GM12878 (cell line): Measurements from ENCODE around the gene ESYT3. TPM values are rescaled to one million over a fixed set of nuclear protein-coding genes. Genes with fewer than 3 reads are reported as not detected.

ENCODE experiments used
- ATAC-seq: fragments of 200-7000 bp; cut with Tn5 transposase; 3 replicates; pipeline ENCODE4 v1.9.1; 2020; ENCODE audit warnings: mild to moderate bottlenecking, moderate library complexity
- BruUV-seq: library from RNA; stranded (reverse); fragments of 400-500 nt; replicated peaks from 2 replicates; lab custom pipeline; 2021; lab: Mats Ljungman, UMichigan
- CTCF ChIA-PET: fragments of 300-600 bp; sonication (Branson Sonifier 250); formaldehyde crosslinking; extraction: SDS; loops from one replicate; lab custom pipeline; 2021; ENCODE audit warnings: inconsistent platforms; lab: Yijun Ruan, JAX
- POLR2A ChIA-PET: fragments of 350-600 bp; formaldehyde crosslinking; extraction: SDS; loops from one replicate; lab custom pipeline; 2021; ENCODE audit warnings: inconsistent platforms; lab: Charles Lee
- RAD21 ChIA-PET: fragments of 300-600 bp; sonication (Branson Sonifier 250); formaldehyde crosslinking; loops from one replicate; lab custom pipeline; 2023; ENCODE audit warnings: antibody characterized with exemption; ENCODE audit not compliant: unreplicated experiment; lab: Charles Lee
- SMC1A ChIA-PET: fragments of 300-600 bp; sonication (Branson Sonifier 250); formaldehyde crosslinking; loops from one replicate; lab custom pipeline; 2023; ENCODE audit not compliant: unreplicated experiment, uncharacterized antibody; lab: Charles Lee
- DNase-seq: peaks from one replicate; pipeline ENCODE4 v3.0.0-alpha.2; 2011; ENCODE audit warnings: low read depth, low spot score
- FAIRE-seq: peaks from 3 replicates; lab custom pipeline; 2011; peaks lifted over from hg19 to GRCh38; lab: Jason Lieb, UNC
- H2AFZ ChIP-seq: 2 replicates; pipeline ENCODE4 v1.6.0; 2011; ENCODE audit warnings: low read depth, low read length, control low read depth; ENCODE audit not compliant: control insufficient read depth
- H3K27ac ChIP-seq: 2 replicates; pipeline ENCODE4 v1.5.1; 2011; ENCODE audit warnings: control low read depth; ENCODE audit not compliant: control insufficient read depth, insufficient read depth
- H3K27me3 ChIP-seq, 2 experiments: replicated peaks in 1 of 2; 2 replicates each; pipeline versions ENCODE4 v1.6.0 to v1.6.1; 2011; ENCODE audit warnings: low read length in 1 of 2; ENCODE audit not compliant: control insufficient read depth in 2 of 2, insufficient read depth in 2 of 2
- H3K36me3 ChIP-seq, 2 experiments: 2 replicates each; pipeline ENCODE4 v1.5.1; 2011; ENCODE audit warnings: low read length in 1 of 2; ENCODE audit not compliant: control insufficient read depth in 2 of 2, insufficient read depth in 2 of 2
- H3K4me1 ChIP-seq: 2 replicates; pipeline ENCODE4 v1.6.1; 2011; ENCODE audit warnings: mild to moderate bottlenecking, low read length, moderate library complexity, mixed read lengths; ENCODE audit not compliant: control insufficient read depth, insufficient read depth
- H3K4me2 ChIP-seq: 2 replicates; pipeline ENCODE4 v1.6.0; 2011; ENCODE audit warnings: control low read depth; ENCODE audit not compliant: control insufficient read depth, insufficient read depth
- H3K4me3 ChIP-seq: fragments of 200-600 bp; sonication (generic); 2 replicates; pipeline ENCODE4 v1.5.1; 2016
- H3K79me2 ChIP-seq: 2 replicates; pipeline ENCODE4 v1.6.0; 2011; ENCODE audit warnings: low read length; ENCODE audit not compliant: control insufficient read depth, insufficient read depth
- H3K9ac ChIP-seq: 2 replicates; pipeline ENCODE4 v1.8.0; 2011; ENCODE audit warnings: low read length, control low read depth, mixed read lengths; ENCODE audit not compliant: control insufficient read depth, insufficient read depth
- H3K9me3 ChIP-seq: replicated peaks from 3 replicates; pipeline ENCODE4 v1.5.1; 2011; ENCODE audit warnings: mild to moderate bottlenecking, low read length; ENCODE audit not compliant: control insufficient read depth, insufficient read depth
- H4K20me1 ChIP-seq: 2 replicates; pipeline ENCODE4 v1.6.0; 2011; ENCODE audit not compliant: control insufficient read depth, insufficient read depth
- ETV6 ChIP-seq, 2 experiments: fragments of 450-650 bp in 1 of 2; IDR thresholded peaks in 1 of 2; conservative IDR thresholded peaks in 1 of 2; 2 replicates each; pipeline ENCODE4 v1.6.1; 2014; ENCODE audit warnings: antibody characterized with exemption in 1 of 2, borderline replicate concordance in 1 of 2, low read depth in 1 of 2, mild to moderate bottlenecking in 1 of 2, moderate library complexity in 1 of 2
- EZH2 ChIP-seq: IDR thresholded peaks from 2 replicates; pipeline ENCODE4 v1.6.1; 2012; ENCODE audit warnings: low read depth, mild to moderate bottlenecking, control low read depth, inconsistent platforms, low read length, borderline replicate concordance; ENCODE audit not compliant: control insufficient read depth
- MTA2 ChIP-seq: fragments of 450-650 bp; IDR thresholded peaks from 2 replicates; pipeline ENCODE4 v1.6.1; 2016; ENCODE audit warnings: low read depth, mild to moderate bottlenecking, moderate library complexity
- NFXL1 ChIP-seq: fragments of 450-650 bp; IDR thresholded peaks from 2 replicates; pipeline ENCODE4 v1.6.1; 2017; ENCODE audit warnings: antibody characterized with exemption, mild to moderate bottlenecking, borderline replicate concordance
- NRF1 ChIP-seq: conservative IDR thresholded peaks from 2 replicates; pipeline ENCODE4 v1.6.1; 2011; ENCODE audit warnings: mild to moderate bottlenecking, low read depth, low read length, improper control_type of control experiment
- RBBP5 ChIP-seq: fragments of 200-600 bp; sonication (generic); conservative IDR thresholded peaks from 2 replicates; pipeline ENCODE4 v1.6.1; 2016
- RELB ChIP-seq: fragments of 450-650 bp; IDR thresholded peaks from 2 replicates; pipeline ENCODE4 v1.6.1; 2017; ENCODE audit warnings: low read depth, mild to moderate bottlenecking, moderate library complexity
- SP1 ChIP-seq: IDR thresholded peaks from one replicate; pipeline ENCODE4 v1.6.1; 2011; ENCODE audit warnings: low read depth, low read length
- ZNF592 ChIP-seq: fragments of 450-650 bp; IDR thresholded peaks from 2 replicates; pipeline ENCODE4 v1.6.1; 2017; ENCODE audit warnings: mild to moderate bottlenecking, moderate library complexity
- WGBS: methylation state at CpG from one replicate; pipeline ENCODE4 v1.1.6; 2016; ENCODE audit warnings: low lambda C conversion rate; ENCODE audit not compliant: insufficient replicate concordance, insufficient coverage; ENCODE audit errors: missing lambda C conversion rate; 5-methylcytosine and 5-hydroxymethylcytosine counted together
- in situ Hi-C: fragments of 300-500 bp; cut with MboI; formaldehyde crosslinking; loops from 9 replicates; pipeline ENCODE4 v1.14.3; 2018; ENCODE audit warnings: mixed read lengths
- intact Hi-C: fragments of 100-400 bp; cut with micrococcal nuclease; formaldehyde crosslinking; loops from one replicate; pipeline ENCODE4 v1.14.2; 2022; ENCODE audit not compliant: unreplicated experiment
- polyA plus RNA-seq, 11 experiments: library from polyadenylated mRNA; depleted of rRNA in 4 of 11; unstranded in 6 of 11; stranded (reverse) in 5 of 11; fragments of >200 nt; fragmentation: Nextera tagmentation in 4 of 11; fragmentation: Illumina TruSeq in 1 of 11; extraction: Ambion mirVana in 4 of 11; extraction: Trizol in 1 of 11; gene quantifications; 1 replicate in 1 of 11; 2 replicates in 10 of 11; pipeline versions ENCODE4 v1.2.1 to v1.2.3, GENCODE V29; 2011 to 2016; ENCODE audit warnings: inconsistent platforms in 2 of 11, missing spikeins in 2 of 11, low read depth in 1 of 11
- total RNA-seq, 4 experiments: library from RNA; depleted of rRNA in 3 of 4; stranded (reverse); fragments of >200 nt in 3 of 4; fragmentation: Illumina TruSeq in 1 of 4; extraction: Trizol in 1 of 4; gene quantifications; 2 replicates each; pipeline versions ENCODE4 v1.2.1 to v1.2.3, GENCODE V29; 2013 to 2021
- TF ChIP-seq, protein P1 (sequence below): fragments of 450-650 bp; IDR thresholded peaks from 2 replicates; pipeline ENCODE4 v1.6.1; 2017; ENCODE audit warnings: mild to moderate bottlenecking
- TF ChIP-seq, protein P2 (sequence below): IDR thresholded peaks from 2 replicates; pipeline ENCODE4 v1.6.1; 2011; ENCODE audit warnings: low read depth, mild to moderate bottlenecking, low read length, moderate library complexity, borderline replicate concordance; ENCODE audit errors: extremely low read depth

The ESYT3 gene
- total and polyA plus RNA-seq, 10 of the 15 experiments (the other 5 are each of a cell fraction or from before 2014, with no cell fraction given): not detected

DNA sequence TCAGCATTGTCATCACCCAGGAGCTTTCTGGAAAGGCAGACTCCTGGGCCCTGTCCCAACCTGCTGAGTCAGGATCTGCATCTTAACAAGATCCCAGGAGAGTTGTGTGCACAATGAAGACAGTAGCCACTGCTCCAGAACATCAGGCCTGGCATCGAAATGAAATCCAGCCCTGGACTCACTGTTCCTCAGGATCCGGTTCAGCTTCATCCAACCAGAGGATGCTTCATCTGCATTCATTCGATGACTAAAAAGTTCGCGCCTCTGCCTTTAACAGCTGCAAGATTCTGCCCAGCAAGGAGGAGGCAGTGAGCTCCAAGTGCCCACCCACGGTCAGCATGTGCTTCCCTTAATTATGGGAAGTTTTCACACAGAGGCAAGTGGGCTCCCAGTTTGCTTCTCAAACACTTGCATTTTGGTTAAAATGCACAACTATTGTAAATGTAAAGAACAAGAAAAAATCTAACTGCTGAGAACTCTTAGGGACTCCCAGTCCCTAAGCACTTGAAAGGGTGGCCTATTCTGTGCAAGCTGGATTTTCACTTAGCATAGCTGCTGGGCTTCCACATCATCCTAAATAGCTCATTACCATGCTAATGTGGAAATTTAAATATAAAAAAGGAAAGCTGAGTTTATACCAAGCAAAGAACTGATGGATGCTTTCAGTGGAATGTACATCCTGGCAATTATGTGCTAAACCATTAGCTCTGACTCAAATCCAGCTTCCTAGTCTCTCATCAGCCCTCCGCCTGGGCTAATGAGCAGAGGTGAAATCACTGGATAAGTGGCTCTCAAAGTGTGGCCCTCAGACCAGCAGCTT lies 25.5 kb upstream of the ESYT3 start (continued):
- TF ChIP-seq, protein P1, sequence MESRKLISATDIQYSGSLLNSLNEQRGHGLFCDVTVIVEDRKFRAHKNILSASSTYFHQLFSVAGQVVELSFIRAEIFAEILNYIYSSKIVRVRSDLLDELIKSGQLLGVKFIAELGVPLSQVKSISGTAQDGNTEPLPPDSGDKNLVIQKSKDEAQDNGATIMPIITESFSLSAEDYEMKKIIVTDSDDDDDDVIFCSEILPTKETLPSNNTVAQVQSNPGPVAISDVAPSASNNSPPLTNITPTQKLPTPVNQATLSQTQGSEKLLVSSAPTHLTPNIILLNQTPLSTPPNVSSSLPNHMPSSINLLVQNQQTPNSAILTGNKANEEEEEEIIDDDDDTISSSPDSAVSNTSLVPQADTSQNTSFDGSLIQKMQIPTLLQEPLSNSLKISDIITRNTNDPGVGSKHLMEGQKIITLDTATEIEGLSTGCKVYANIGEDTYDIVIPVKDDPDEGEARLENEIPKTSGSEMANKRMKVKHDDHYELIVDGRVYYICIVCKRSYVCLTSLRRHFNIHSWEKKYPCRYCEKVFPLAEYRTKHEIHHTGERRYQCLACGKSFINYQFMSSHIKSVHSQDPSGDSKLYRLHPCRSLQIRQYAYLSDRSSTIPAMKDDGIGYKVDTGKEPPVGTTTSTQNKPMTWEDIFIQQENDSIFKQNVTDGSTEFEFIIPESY: no peak
- no peak for TF ChIP-seq RBBP5
- TF ChIP-seq NFXL1: no peak

- ATAC-seq (no peak), FAIRE-seq (no peak), DNase-seq (no peak)
- peaks cover 2 to 3% of the 10 kb centered on the region in 2 experiments; a peak in 1 of 4 replicates for H3K27me3 ChIP-seq
- no peak overlapping the region for H3K4me3 ChIP-seq
- no TSS peak for BruUV-seq
- in situ Hi-C loops (no loop called here), intact Hi-C loops (loop anchor here (5.0 to 10.0 kb wide), 2 partner anchors 81 to 228 kb away; partner anchors contain the start of gene ARMC8)
- ChIA-PET CTCF (interaction anchor here (0.7 to 1.6 kb wide), 3 partner anchors 10 to 540 kb away, joined by 3 to 5 read pairs (median 4); no protein-coding TSS in a partner anchor), SMC1A (interaction anchor here (1.5 kb wide), 1 partner anchor 16 kb away, joined by 5 read pairs; no protein-coding TSS in a partner anchor), POLR2A (no interaction called here), RAD21 (no interaction called here)
- peaks cover 5% of the 10 kb centered on the region for H3K4me1 ChIP-seq
- no peak overlapping the region for H3K27ac ChIP-seq
- no peaks in the 10 kb centered on the region for H3K36me3 ChIP-seq
- 12% methylated on average over 9 of the region's 9 CpGs for WGBS
- H3K9me3 ChIP-seq: no peaks in the 10 kb centered on the region
- no peak overlapping the region for H2AFZ ChIP-seq
- no peaks in the 10 kb centered on the region for H4K20me1 ChIP-seq
- no peak overlapping the region for H3K9ac ChIP-seq
- no peak overlapping the region for H3K4me2 ChIP-seq
- no peaks in the 10 kb centered on the region for H3K79me2 ChIP-seq
- TF ChIP-seq SP1: no peak
- no peak for TF ChIP-seq ETV6 (conservative IDR thresholded peaks at IDR 0.05 in 1 of 2, IDR thresholded peaks at IDR 0.05 in 1 of 2; ENCODE audit: borderline replicate concordance in 1 of 2, low read depth in 1 of 2)
- TF ChIP-seq NRF1: no peak
- no peak for TF ChIP-seq EZH2
- no peak for TF ChIP-seq ZNF592
- TF ChIP-seq RELB: no peak
- TF ChIP-seq, protein P2, sequence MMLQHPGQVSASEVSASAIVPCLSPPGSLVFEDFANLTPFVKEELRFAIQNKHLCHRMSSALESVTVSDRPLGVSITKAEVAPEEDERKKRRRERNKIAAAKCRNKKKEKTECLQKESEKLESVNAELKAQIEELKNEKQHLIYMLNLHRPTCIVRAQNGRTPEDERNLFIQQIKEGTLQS: no peak
- TF ChIP-seq MTA2: no peak
Observed at GRCh38 chr3:138412821-138413551, 21.4 kb upstream of the ESYT3 start.
